ENCODE results near the gene ART1.

The ART1 gene

GRCh38 chr11:3658252-3658651 lies 13.3 kb downstream of the ART1 start:
- FAIRE-seq (no peak), DNase-seq (ENCODE audit: insufficient read length) (no peak)
- TF ChIP-seq POLR2AphosphoS5 (IDR thresholded peaks at IDR 0.05; ENCODE audit: low read depth, low read length) = no peak
- TF ChIP-seq TAF1 (IDR thresholded peaks at IDR 0.05; ENCODE audit: borderline replicate concordance, low read depth, low read length) = no peak
- TF ChIP-seq POLR2A (IDR thresholded peaks at IDR 0.05; ENCODE audit: low read depth, low read length) = no peak

- no peak for FAIRE-seq
- no peak for DNase-seq (ENCODE audit: insufficient read length)
These were observed 14.9 kb downstream of the ART1 start for GRCh38 chr11:3659595-3660515.

GRCh38 chr11:3660960-3661359 lies 16.0 kb downstream of the ART1 start:
- no peak for FAIRE-seq
- no peak for DNase-seq (ENCODE audit: insufficient read length)
- TF ChIP-seq TAF1 (IDR thresholded peaks at IDR 0.05; ENCODE audit: borderline replicate concordance, low read depth, low read length) = no peak
- TF ChIP-seq POLR2A (IDR thresholded peaks at IDR 0.05; ENCODE audit: low read depth, low read length) = no peak
- TF ChIP-seq POLR2AphosphoS5 (IDR thresholded peaks at IDR 0.05; ENCODE audit: low read depth, low read length) = no peak

More at GRCh38 chr11:3659595-3660515, 14.9 kb downstream of the ART1 start:
- no peak for TF ChIP-seq POLR2AphosphoS5 (IDR thresholded peaks at IDR 0.05; ENCODE audit: low read depth, low read length)
- no peak for TF ChIP-seq POLR2A (IDR thresholded peaks at IDR 0.05; ENCODE audit: low read depth, low read length)
- no peak for TF ChIP-seq TAF1 (IDR thresholded peaks at IDR 0.05; ENCODE audit: borderline replicate concordance, low read depth, low read length)

- FAIRE-seq = peak; percentile 62
- DNase-seq (ENCODE audit: insufficient read length) = no peak
- no peak for TF ChIP-seq TAF1 (IDR thresholded peaks at IDR 0.05; ENCODE audit: borderline replicate concordance, low read depth, low read length)
- no peak for TF ChIP-seq POLR2AphosphoS5 (IDR thresholded peaks at IDR 0.05; ENCODE audit: low read depth, low read length)
These were observed 17.9 kb downstream of the ART1 start for GRCh38 chr11:3662856-3663255.

GRCh38 chr11:3664032-3664630 lies 19.2 kb downstream of the ART1 start:
- DNase-seq (ENCODE audit: insufficient read length) (no peak), FAIRE-seq (no peak)
- TF ChIP-seq POLR2A (IDR thresholded peaks at IDR 0.05; ENCODE audit: low read depth, low read length) (no peak), POLR2AphosphoS5 (IDR thresholded peaks at IDR 0.05; ENCODE audit: low read depth, low read length) (no peak), TAF1 (IDR thresholded peaks at IDR 0.05; ENCODE audit: borderline replicate concordance, low read depth, low read length) (no peak)

GRCh38 chr11:3665336-3666022 lies 20.6 kb downstream of the ART1 start:
- FAIRE-seq (no peak), DNase-seq (ENCODE audit: insufficient read length) (no peak)
- TF ChIP-seq POLR2AphosphoS5 (IDR thresholded peaks at IDR 0.05; ENCODE audit: low read depth, low read length) (no peak), POLR2A (IDR thresholded peaks at IDR 0.05; ENCODE audit: low read depth, low read length) (no peak), TAF1 (IDR thresholded peaks at IDR 0.05; ENCODE audit: borderline replicate concordance, low read depth, low read length) (no peak)

GRCh38 chr11:3666023-3666530 lies 21.1 kb downstream of the ART1 start:
- no peak for DNase-seq (ENCODE audit: insufficient read length)
- TF ChIP-seq POLR2A (IDR thresholded peaks at IDR 0.05; ENCODE audit: low read depth, low read length) (no peak), TAF1 (IDR thresholded peaks at IDR 0.05; ENCODE audit: borderline replicate concordance, low read depth, low read length) (no peak), POLR2AphosphoS5 (IDR thresholded peaks at IDR 0.05; ENCODE audit: low read depth, low read length) (no peak)
- FAIRE-seq = no peak

GRCh38 chr11:3667149-3668035 lies 22.5 kb downstream of the ART1 start:
- DNase-seq (ENCODE audit: insufficient read length) (no peak), FAIRE-seq (no peak)
- TF ChIP-seq POLR2A (IDR thresholded peaks at IDR 0.05; ENCODE audit: low read depth, low read length) = no peak

- FAIRE-seq (no peak), DNase-seq (ENCODE audit: insufficient read length) (no peak)
- TF ChIP-seq TAF1 (IDR thresholded peaks at IDR 0.05; ENCODE audit: borderline replicate concordance, low read depth, low read length) = no peak
- TF ChIP-seq POLR2AphosphoS5 (IDR thresholded peaks at IDR 0.05; ENCODE audit: low read depth, low read length) = no peak
- TF ChIP-seq POLR2A (IDR thresholded peaks at IDR 0.05; ENCODE audit: low read depth, low read length) = no peak
These were observed 24.2 kb downstream of the ART1 start for GRCh38 chr11:3669128-3669527.

GRCh38 chr11:3669742-3670183 lies 24.8 kb downstream of the ART1 start:
- FAIRE-seq (no peak), DNase-seq (ENCODE audit: insufficient read length) (no peak)
- no peak for TF ChIP-seq POLR2AphosphoS5 (IDR thresholded peaks at IDR 0.05; ENCODE audit: low read depth, low read length)
- no peak for TF ChIP-seq TAF1 (IDR thresholded peaks at IDR 0.05; ENCODE audit: borderline replicate concordance, low read depth, low read length)
- no peak for TF ChIP-seq POLR2A (IDR thresholded peaks at IDR 0.05; ENCODE audit: low read depth, low read length)

All from GM12892 (cell line).